IPS-NIHi7 (cell line): ENCODE results near the gene SLC5A9.
"Not testable (repeated sequence)": the region's sequence is repeated elsewhere in the genome, so short reads cannot be mapped to it uniquely, and the experiment has no call there.

Experiments
- DNase-seq: peaks from one replicate; pipeline ENCODE4 v3.0.0; 2012; ENCODE audit warnings: mixed read lengths; ENCODE audit errors: extremely low spot score

SLC5A9 gene

GRCh38 chr1:48213462-48213861, 9.1 kb upstream of the SLC5A9 start:
- DNase-seq, result not testable (repeated sequence)

- not testable (repeated sequence) for DNase-seq
Observed at GRCh38 chr1:48214366-48214765, 8.2 kb upstream of the SLC5A9 start.

GRCh38 chr1:48214820-48215219, 7.7 kb upstream of the SLC5A9 start:
- DNase-seq, result no peak

- no peak for DNase-seq
Observed at GRCh38 chr1:48215222-48215621, 7.3 kb upstream of the SLC5A9 start.

GRCh38 chr1:48215889-48216288, 6.6 kb upstream of the SLC5A9 start:
- no peak for DNase-seq

- no peak for DNase-seq
Observed at GRCh38 chr1:48216313-48216712, 6.2 kb upstream of the SLC5A9 start.

- peak; percentile 34 for DNase-seq
Observed at GRCh38 chr1:48216941-48217340, 5.6 kb upstream of the SLC5A9 start.

GRCh38 chr1:48217856-48218255, 4.7 kb upstream of the SLC5A9 start:
- no peak for DNase-seq

GRCh38 chr1:48219803-48220202, 2.7 kb upstream of the SLC5A9 start:
- no peak for DNase-seq

GRCh38 chr1:48221122-48221521, 1.4 kb upstream of the SLC5A9 start:
- no peak for DNase-seq

- no peak for DNase-seq
Observed at GRCh38 chr1:48221657-48222056, 859 bp upstream of the SLC5A9 start.

- no peak for DNase-seq
Observed at GRCh38 chr1:48223366-48224240, 1.1 kb downstream of the SLC5A9 start.

GRCh38 chr1:48224791-48225190, 2.3 kb downstream of the SLC5A9 start:
- no peak for DNase-seq

GRCh38 chr1:48225579-48225978, 3.1 kb downstream of the SLC5A9 start:
- no peak for DNase-seq

GRCh38 chr1:48227165-48228013, 4.9 kb downstream of the SLC5A9 start:
- no peak for DNase-seq

GRCh38 chr1:48228156-48228555, 5.6 kb downstream of the SLC5A9 start:
- peak; percentile 92 for DNase-seq

- DNase-seq, result no peak
Observed at GRCh38 chr1:48229317-48229716, 6.8 kb downstream of the SLC5A9 start.

- no peak for DNase-seq
Observed at GRCh38 chr1:48230236-48230635, 7.7 kb downstream of the SLC5A9 start.

- no peak for DNase-seq
Observed at GRCh38 chr1:48232722-48233121, 10.2 kb downstream of the SLC5A9 start.

GRCh38 chr1:48233666-48234485, 11.4 kb downstream of the SLC5A9 start:
- DNase-seq, result no peak

GRCh38 chr1:48235652-48236051, 13.1 kb downstream of the SLC5A9 start:
- DNase-seq, result no peak
